HTR-8/SVneo (cell line): ENCODE data around the gene NFYC.
"Not testable (repeated sequence)": the region's sequence is repeated elsewhere in the genome, so short reads cannot be mapped to it uniquely, and the experiment has no call there.

ENCODE experiments used
- DNase-seq: peaks from one replicate; pipeline ENCODE4 v3.0.0; 2011; ENCODE audit warnings: low spot score, mixed read lengths; ENCODE audit not compliant: insufficient read length
- FAIRE-seq: peaks from 2 replicates; lab custom pipeline; 2011; peaks lifted over from hg19 to GRCh38; lab: Jason Lieb, UNC

NFYC gene

GRCh38 chr1:40664791-40665190 lies 26.7 kb upstream of the NFYC start:
- FAIRE-seq (no peak), DNase-seq (no peak)

DNA sequence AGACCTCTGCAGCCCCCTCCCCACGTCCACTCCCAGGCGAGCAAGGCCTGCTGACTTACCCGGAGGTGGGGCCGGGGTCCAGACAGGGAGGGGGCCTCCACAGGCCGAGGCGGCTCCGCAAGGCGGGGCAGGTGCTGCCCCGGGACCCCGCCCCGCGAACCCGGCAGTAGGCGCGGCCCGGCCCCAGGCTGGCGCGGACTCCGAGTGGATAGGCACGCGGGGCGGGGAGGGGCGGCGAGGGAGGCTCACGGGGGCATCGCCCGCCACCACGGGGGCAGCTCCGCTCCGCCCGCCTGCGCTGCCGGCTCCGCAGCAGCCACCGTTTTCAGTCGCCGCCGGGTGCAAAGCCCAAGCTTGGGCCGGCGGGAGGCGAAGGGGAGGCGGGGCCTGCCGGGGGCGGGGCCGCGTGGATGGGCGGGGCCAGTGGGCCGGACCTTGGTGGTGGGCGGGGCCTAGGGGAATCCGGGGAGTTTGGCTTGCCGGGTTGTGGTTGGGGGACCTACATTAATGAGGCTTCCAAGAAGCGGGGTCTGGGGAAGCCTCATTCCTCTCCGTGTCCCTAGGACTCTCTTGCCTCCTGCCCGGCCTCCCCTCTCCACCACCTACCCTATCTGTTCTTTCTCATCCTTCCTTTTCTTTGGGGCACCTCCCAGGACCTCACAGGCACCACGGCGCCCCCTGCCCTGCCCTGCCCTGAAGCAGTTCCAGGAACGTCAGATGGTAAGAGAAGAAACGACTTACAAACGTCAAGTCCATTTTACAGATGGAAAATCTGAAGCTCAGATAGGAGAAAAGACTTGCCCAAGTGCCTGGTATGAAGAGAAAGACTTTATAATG lies 26.0 kb upstream of the NFYC start, which contains the start of gene RIMS3:
Gene RIMS3, minus strand, starts transcription at position 348 of the 837 bp plus-strand sequence. CDS start 23,757 bp downstream, outside the sequence.
- peak; percentile 74 for FAIRE-seq

GRCh38 chr1:40668769-40669525 lies 22.6 kb upstream of the NFYC start:
- FAIRE-seq (no peak), DNase-seq (peak; percentile 70)

More for the DNA sequence above, 26.0 kb upstream of the NFYC start, which contains the start of gene RIMS3:
- peak; percentile 74 for DNase-seq

- no peak for FAIRE-seq
- no peak for DNase-seq
These were observed 18.1 kb upstream of the NFYC start for GRCh38 chr1:40673452-40673851.

GRCh38 chr1:40676501-40676900 lies 15.0 kb upstream of the NFYC start:
- no peak for FAIRE-seq
- no peak for DNase-seq

DNA sequence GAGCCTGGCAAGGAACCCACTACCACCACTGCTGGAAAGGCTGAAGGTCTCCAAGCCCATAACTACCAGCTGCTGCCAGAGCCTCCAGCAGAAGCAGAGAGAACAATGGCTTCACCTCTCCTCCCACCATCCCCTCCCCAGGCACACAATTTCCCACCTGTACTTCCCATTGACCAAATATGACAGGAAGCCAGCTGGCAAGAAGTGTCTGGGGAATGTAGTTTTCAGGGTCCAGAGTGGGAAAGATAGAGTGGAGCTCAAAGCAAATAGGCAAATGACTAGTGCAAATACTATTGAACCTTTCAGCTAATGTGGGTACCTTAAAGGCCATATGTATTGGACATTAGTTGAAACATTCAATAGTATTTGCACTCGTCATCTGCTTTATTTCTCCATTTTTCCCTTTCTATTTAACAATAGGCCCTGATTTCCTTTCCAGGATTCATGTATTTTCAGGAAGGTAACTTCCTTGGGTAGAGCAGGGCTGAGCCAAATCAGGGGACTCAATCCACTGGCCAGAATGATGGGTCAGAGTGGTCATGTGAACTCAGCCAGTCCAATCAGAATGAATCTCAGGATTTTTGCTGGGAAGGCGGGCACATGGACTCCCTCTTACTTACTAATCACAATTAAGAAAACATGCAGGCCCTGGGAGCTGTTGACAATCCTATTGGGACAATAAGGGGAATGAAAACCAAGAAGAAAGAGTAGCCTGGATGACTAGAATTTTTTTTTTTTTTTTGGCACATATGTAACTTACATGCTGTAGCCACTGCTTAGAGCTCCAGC lies 12.1 kb upstream of the NFYC start:
- DNase-seq (no peak), FAIRE-seq (no peak)

DNA sequence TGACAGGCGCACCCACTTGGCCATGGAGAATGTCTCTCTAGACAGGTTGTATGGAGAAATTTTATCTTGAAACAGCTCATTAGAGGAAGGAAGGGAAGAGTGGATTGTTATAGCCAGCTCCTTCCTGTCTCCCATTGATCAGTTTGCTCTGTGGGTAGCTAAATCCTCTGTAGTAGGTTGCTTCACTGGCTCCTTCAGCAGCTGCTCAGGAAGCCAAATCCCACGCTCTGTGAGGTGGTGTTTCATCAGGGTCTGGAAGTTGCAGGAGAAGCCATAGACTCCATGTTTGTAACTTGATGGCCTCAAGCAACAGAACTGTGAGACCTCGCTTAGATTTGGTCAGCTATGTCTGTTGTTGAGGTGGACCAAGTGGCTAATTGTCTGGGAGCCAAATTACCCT lies 6.8 kb upstream of the NFYC start:
- FAIRE-seq (no peak), DNase-seq (no peak)

DNA sequence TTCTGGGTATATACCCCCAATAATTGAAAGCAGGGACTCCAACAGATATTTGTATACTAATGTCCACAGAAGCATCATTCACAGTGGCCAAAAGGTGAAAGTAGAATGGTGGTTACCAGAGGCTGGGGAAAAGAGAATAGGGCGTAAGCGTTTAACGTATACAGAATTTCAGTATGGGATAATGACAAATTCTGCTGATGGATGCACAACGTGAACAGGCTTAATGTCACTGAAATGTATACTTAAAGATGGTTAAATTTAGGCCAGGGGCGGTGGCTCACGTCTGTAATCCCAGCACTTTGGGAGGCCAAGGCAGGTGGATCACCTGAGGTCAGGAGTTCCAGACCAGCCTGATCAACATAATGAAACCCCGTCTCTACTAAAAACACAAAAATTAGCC lies 4.4 kb upstream of the NFYC start:
- FAIRE-seq: no peak
- DNase-seq: no peak

DNA sequence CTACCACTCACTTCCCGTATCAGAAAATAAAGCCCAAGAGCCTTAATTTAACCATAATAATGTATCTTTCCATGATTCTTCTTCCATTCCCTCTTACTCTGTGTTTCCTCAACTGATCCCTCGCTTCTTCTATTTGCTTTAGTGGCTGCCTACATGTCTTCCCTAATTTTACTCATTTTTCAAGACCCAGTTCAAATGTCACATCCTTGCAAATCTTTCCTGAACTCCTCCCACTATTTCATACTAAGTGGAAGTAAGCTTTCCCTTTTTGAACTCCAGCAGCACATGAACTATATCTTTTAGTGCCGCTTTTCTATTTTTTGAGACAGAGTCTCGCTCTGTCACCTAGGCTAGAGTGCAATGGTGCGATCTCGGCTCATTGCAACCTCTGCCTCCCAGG lies 3.8 kb upstream of the NFYC start:
- FAIRE-seq: no peak
- DNase-seq: no peak

DNA sequence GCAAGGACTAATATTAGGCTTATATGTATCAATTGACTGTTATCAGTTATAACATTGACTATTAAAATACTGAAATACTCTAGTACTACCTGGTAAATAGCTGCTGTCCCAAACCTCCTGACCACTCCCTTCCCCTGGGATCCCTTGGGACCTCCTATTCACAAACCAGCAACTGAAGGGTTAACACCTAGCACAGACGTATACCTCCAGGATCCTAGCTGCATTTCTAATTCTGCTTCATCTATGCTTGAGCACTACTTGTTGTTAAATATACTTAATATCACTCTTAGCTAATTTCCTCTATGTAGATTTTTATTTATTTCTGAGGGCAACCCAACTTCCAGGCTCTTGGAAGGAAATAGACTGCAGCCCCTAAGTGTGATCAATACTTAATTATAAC lies 1.8 kb upstream of the NFYC start:
- FAIRE-seq (no peak), DNase-seq (no peak)

- FAIRE-seq (no peak), DNase-seq (no peak)
These were observed 550 bp upstream of the NFYC start for GRCh38 chr1:40690771-40691537.

- DNase-seq (no peak), FAIRE-seq (no peak)
These were observed 958 bp downstream of the NFYC start for GRCh38 chr1:40692429-40692895.

DNA sequence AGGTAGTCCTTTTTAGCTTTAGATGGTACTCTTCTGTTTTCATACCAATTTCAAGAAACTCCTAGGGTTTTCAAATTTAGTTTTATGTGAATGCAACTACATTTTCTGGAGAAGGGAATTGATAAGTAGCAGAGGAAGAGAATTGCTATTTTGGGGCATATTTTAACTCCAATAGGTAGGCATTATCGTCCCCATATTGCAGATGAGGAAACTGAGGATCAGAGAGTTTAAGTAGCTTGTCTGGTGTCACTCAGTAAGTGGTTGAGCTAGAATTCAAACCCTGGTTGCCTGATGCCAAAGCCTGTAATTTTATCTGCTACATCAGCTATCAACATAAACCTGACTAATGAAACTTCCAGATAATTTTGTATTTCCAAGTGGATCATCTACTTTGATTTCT lies 1.9 kb downstream of the NFYC start:
- FAIRE-seq (no peak), DNase-seq (no peak)

- FAIRE-seq (no peak), DNase-seq (no peak)
These were observed 2.9 kb downstream of the NFYC start for GRCh38 chr1:40694353-40694874.

GRCh38 chr1:40696294-40696693 lies 4.8 kb downstream of the NFYC start:
- FAIRE-seq (no peak), DNase-seq (no peak)

GRCh38 chr1:40697436-40697835 lies 5.9 kb downstream of the NFYC start:
- FAIRE-seq: no peak

GRCh38 chr1:40699787-40700186 lies 8.3 kb downstream of the NFYC start:
- FAIRE-seq (no peak), DNase-seq (no peak)

More at GRCh38 chr1:40697436-40697835, 5.9 kb downstream of the NFYC start:
- no peak for DNase-seq

DNA sequence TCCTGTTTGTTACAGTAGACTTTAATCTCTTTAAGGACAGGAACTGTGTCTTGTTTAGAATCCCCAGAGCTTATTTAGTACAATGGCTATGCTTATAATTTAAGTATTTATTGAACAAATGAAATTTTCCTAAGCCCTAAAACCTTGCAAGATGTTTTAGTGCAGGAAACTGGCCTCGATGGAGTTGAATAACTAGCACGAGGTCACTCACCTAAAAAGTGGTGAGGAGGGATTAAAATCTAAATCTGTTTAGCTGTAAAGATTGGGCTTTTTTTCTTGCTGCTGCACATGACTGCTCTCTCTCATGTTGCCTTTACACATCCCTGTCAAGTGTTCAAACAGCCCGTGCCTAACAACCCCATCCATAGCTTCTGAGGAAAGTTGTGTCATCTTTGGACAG lies 10.2 kb downstream of the NFYC start:
- DNase-seq (no peak), FAIRE-seq (no peak)

DNA sequence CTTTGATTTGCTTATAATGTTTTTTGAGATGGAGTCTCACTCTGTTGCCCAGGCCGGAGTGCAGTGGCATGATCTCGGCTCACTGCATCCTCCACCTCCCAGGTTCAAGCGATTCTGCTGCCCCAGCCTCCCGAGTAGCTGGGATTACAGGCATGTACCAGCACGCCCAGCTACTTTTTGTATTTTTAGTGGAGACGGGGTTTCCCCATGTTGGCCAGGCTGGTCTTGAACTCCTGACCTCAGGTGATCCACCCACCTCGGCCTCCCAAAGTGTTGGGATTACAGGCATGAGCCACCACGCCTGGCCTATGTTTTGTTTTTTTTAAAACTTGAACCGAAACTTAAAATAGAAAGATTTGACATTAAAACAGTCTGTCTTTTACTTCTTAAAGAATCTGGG lies 11.3 kb downstream of the NFYC start:
- not testable (repeated sequence) for FAIRE-seq, DNase-seq
